Peyer's patch (tissue), 4 donors: ENCODE data around the gene TSPAN9.

ENCODE experiments used
- POLR2A ChIP-seq, 2 donors: fragments of 450-650 bp; IDR thresholded peaks; one replicate each; pipeline ENCODE4 v1.5.1; 2017; ENCODE audit warnings: antibody characterized with exemption in 2 of 2, mild to moderate bottlenecking in 2 of 2, moderate library complexity in 2 of 2
- TF ChIP-seq, protein P1 (sequence below), 6 experiments: fragments of 450-650 bp in 4 of 6; fragments of 200-600 bp in 2 of 6; sonication (generic) in 1 of 6; IDR thresholded peaks; one replicate each; pipeline ENCODE4 v1.5.1; 2017 to 2019; ENCODE audit warnings: antibody characterized with exemption in 6 of 6, mild to moderate bottlenecking in 3 of 6, moderate library complexity in 1 of 6

DNA sequence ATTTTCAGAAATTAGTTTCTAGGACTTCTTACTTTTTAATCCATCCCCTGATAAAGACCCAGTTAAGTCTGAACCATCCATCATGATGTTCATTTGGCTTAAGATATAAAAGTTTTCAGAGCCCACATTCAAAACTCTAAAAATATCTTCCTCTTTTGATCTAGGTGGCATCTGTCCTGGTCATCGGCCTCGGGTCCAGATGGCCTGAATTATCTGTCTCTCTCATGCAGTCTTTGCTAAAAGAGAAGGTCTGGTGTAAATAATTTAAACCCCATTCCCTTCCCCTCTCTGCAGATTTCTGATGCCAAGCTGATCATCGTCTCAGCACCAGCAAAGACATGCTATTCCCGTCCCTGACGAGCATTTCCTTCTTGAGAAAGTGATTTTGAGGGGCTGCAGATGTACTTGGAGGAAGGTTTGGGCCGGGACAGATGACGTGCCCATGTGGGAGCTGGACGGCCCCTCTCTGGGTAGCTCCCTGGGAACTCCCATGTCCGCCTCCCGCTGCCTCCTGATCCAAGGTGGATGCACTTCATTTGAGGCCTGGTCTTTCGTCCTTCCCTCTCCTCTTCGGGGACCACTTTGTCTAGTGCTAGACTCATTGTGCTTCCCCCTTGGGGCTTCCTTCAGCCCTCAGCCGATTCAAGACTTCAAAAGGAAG, 240.8 kb downstream of the TSPAN9 start:
- TF ChIP-seq, protein P1, sequence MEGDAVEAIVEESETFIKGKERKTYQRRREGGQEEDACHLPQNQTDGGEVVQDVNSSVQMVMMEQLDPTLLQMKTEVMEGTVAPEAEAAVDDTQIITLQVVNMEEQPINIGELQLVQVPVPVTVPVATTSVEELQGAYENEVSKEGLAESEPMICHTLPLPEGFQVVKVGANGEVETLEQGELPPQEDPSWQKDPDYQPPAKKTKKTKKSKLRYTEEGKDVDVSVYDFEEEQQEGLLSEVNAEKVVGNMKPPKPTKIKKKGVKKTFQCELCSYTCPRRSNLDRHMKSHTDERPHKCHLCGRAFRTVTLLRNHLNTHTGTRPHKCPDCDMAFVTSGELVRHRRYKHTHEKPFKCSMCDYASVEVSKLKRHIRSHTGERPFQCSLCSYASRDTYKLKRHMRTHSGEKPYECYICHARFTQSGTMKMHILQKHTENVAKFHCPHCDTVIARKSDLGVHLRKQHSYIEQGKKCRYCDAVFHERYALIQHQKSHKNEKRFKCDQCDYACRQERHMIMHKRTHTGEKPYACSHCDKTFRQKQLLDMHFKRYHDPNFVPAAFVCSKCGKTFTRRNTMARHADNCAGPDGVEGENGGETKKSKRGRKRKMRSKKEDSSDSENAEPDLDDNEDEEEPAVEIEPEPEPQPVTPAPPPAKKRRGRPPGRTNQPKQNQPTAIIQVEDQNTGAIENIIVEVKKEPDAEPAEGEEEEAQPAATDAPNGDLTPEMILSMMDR (IDR thresholded peaks at IDR 0.05) = no peak
- no peak for TF ChIP-seq POLR2A (IDR thresholded peaks at IDR 0.05)
